OCI-LY3 (cell line): ENCODE results near the gene FMN1.

ENCODE experiments used
- H2AFZ ChIP-seq: fragments of 200-600, 300-600 bp; shearing (Covaris generic); 2 replicates; pipeline ENCODE4 v1.6.0; 2014; ENCODE audit warnings: antibody characterized with exemption, low read depth, low read length
- H3K27ac ChIP-seq: fragments of 200-600, 300-600 bp; sonication (generic); 2 replicates; pipeline ENCODE4 v1.5.1; 2014; ENCODE audit warnings: mild to moderate bottlenecking, low read length, moderate library complexity, mixed read lengths
- H3K27me3 ChIP-seq: fragments of 200-600, 300-600 bp; sonication (generic); 2 replicates; pipeline ENCODE4 v1.6.1; 2014; ENCODE audit warnings: low read depth, low read length, mixed read lengths
- H3K36me3 ChIP-seq: fragments of 200-600, 300-600 bp; sonication (generic); replicated peaks from 2 replicates; pipeline ENCODE3; 2014; ENCODE audit warnings: low read depth, low read length, mixed read lengths
- H3K4me1 ChIP-seq: fragments of 300-600, 200-600 bp; sonication (generic); 2 replicates; pipeline ENCODE4 v1.6.1; 2014; ENCODE audit warnings: low read length, mixed read lengths
- H3K4me2 ChIP-seq: fragments of 200-600, 300-600 bp; sonication (generic); 2 replicates; pipeline ENCODE4 v1.6.1; 2014; ENCODE audit warnings: low read length, mixed read lengths
- H3K4me3 ChIP-seq: fragments of 300-600, 200-600 bp; sonication (generic); 2 replicates; pipeline ENCODE4 v1.5.1; 2014; ENCODE audit warnings: antibody characterized with exemption, mild to moderate bottlenecking, low read length, moderate library complexity
- H3K79me2 ChIP-seq: fragments of 300-600, 200-600 bp; shearing (Covaris generic); 2 replicates; pipeline ENCODE4 v1.6.1; 2014; ENCODE audit warnings: mild to moderate bottlenecking, low read length, mixed read lengths
- H3K9ac ChIP-seq: fragments of 300-600, 200-600 bp; shearing (Covaris generic); 2 replicates; pipeline ENCODE4 v1.6.0; 2014; ENCODE audit warnings: mild to moderate bottlenecking, low read length, moderate library complexity
- H3K9me3 ChIP-seq: fragments of 200-600, 300-600 bp; shearing (Covaris generic); 2 replicates; pipeline ENCODE4 v1.6.1; 2014; ENCODE audit warnings: low read length, mixed read lengths; ENCODE audit not compliant: insufficient read depth
- H4K20me1 ChIP-seq: fragments of 200-600, 300-600 bp; sonication (generic); 2 replicates; pipeline ENCODE4 v1.6.1; 2016; ENCODE audit warnings: low read length, mixed read lengths; ENCODE audit not compliant: insufficient read depth
- EZH2phosphoT487 ChIP-seq: fragments of 200-600 bp; shearing (Covaris generic); IDR thresholded peaks from 2 replicates; pipeline ENCODE4 v1.6.1; 2018; ENCODE audit warnings: antibody characterized with exemption, mixed run types, low read depth
- TF ChIP-seq, protein P1 (sequence below): fragments of 200-600, 300-600 bp; sonication (generic); IDR thresholded peaks from 2 replicates; pipeline ENCODE4 v1.5.1; 2014; ENCODE audit warnings: antibody characterized with exemption, low read length, low read depth

FMN1 gene

GRCh38 chr15:33182926-33183325 lies 11.6 kb downstream of the FMN1 start:
- Histone ChIP-seq H3K4me1 (peaks cover 7% of the 10 kb centered on the region; the same call in 1 of the 2 replicates), H3K9ac (no peak overlapping the region), H3K27me3 (0 out of 2 replicates have a peak, but pooled peaks cover 7% of the 10 kb centered on the region), H3K79me2 (no peaks in the 10 kb centered on the region), H2AFZ (no peak overlapping the region), H3K36me3 (no peaks in the 10 kb centered on the region), H3K27ac (no peak overlapping the region), H4K20me1 (no peaks in the 10 kb centered on the region), H3K4me3 (no peak overlapping the region), H3K9me3 (no peaks in the 10 kb centered on the region), H3K4me2 (no peak overlapping the region)
- TF ChIP-seq, protein P1, sequence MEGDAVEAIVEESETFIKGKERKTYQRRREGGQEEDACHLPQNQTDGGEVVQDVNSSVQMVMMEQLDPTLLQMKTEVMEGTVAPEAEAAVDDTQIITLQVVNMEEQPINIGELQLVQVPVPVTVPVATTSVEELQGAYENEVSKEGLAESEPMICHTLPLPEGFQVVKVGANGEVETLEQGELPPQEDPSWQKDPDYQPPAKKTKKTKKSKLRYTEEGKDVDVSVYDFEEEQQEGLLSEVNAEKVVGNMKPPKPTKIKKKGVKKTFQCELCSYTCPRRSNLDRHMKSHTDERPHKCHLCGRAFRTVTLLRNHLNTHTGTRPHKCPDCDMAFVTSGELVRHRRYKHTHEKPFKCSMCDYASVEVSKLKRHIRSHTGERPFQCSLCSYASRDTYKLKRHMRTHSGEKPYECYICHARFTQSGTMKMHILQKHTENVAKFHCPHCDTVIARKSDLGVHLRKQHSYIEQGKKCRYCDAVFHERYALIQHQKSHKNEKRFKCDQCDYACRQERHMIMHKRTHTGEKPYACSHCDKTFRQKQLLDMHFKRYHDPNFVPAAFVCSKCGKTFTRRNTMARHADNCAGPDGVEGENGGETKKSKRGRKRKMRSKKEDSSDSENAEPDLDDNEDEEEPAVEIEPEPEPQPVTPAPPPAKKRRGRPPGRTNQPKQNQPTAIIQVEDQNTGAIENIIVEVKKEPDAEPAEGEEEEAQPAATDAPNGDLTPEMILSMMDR: no peak
- no peak for TF ChIP-seq EZH2phosphoT487

GRCh38 chr15:33182278-33182905 lies 12.1 kb downstream of the FMN1 start:
- H3K9me3 ChIP-seq: no peaks in the 10 kb centered on the region
- H3K27me3 ChIP-seq: 0 out of 2 replicates have a peak, but pooled peaks cover 8% of the 10 kb centered on the region
- no peaks in the 10 kb centered on the region for H3K36me3 ChIP-seq
- no peaks in the 10 kb centered on the region for H4K20me1 ChIP-seq
- no peak overlapping the region for H2AFZ ChIP-seq
- no peak overlapping the region for H3K27ac ChIP-seq
- TF ChIP-seq EZH2phosphoT487: no peak
- TF ChIP-seq, protein P1: no peak
- no peak overlapping the region for H3K4me2 ChIP-seq
- H3K9ac ChIP-seq: no peak overlapping the region
- peaks cover 7% of the 10 kb centered on the region; the same call in 1 of the 2 replicates for H3K4me1 ChIP-seq
- no peak overlapping the region for H3K4me3 ChIP-seq
- no peaks in the 10 kb centered on the region for H3K79me2 ChIP-seq

- no peak overlapping the region for H3K27ac ChIP-seq
- no peaks in the 10 kb centered on the region for H3K79me2 ChIP-seq
- H3K4me2 ChIP-seq: no peak overlapping the region
- H3K9me3 ChIP-seq: no peaks in the 10 kb centered on the region
- no peak for TF ChIP-seq EZH2phosphoT487
- TF ChIP-seq, protein P1: no peak
- H3K27me3 ChIP-seq: peaks cover 11% of the 10 kb centered on the region; the same call in 1 of the 2 replicates
- no peak overlapping the region for H3K9ac ChIP-seq
- no peaks in the 10 kb centered on the region for H3K4me1 ChIP-seq
- H2AFZ ChIP-seq: no peak overlapping the region
- no peaks in the 10 kb centered on the region for H4K20me1 ChIP-seq
- no peaks in the 10 kb centered on the region for H3K36me3 ChIP-seq
- H3K4me3 ChIP-seq: no peak overlapping the region
Observed at GRCh38 chr15:33179874-33180273, 14.6 kb downstream of the FMN1 start.

GRCh38 chr15:33171202-33171601 lies 23.3 kb downstream of the FMN1 start:
- TF ChIP-seq, protein P1: no peak
- no peak for TF ChIP-seq EZH2phosphoT487
- H3K27ac ChIP-seq: no peak overlapping the region
- no peaks in the 10 kb centered on the region for H3K36me3 ChIP-seq

More at GRCh38 chr15:33171202-33171601, 23.3 kb downstream of the FMN1 start:
- Histone ChIP-seq H2AFZ (no peak overlapping the region), H3K9me3 (peaks cover 7% of the 10 kb centered on the region; the same call in 1 of the 2 replicates), H3K4me2 (no peak overlapping the region), H3K27me3 (peaks cover 32% of the 10 kb centered on the region), H3K4me3 (no peak overlapping the region), H4K20me1 (no peaks in the 10 kb centered on the region), H3K9ac (no peak overlapping the region), H3K79me2 (no peaks in the 10 kb centered on the region), H3K4me1 (peaks cover 20% of the 10 kb centered on the region)
